HG03139 (cell line): Measurements from ENCODE around the gene CAPN2.
"Not testable (repeated sequence)": the region's sequence is repeated elsewhere in the genome, so short reads cannot be mapped to it uniquely, and the experiment has no call there.

Source experiments
- ATAC-seq: cut with Tn5 transposase; IDR thresholded peaks from one replicate; pipeline ENCODE4 v1.9.1; 2021; ENCODE audit not compliant: unreplicated experiment

The CAPN2 gene

GRCh38 chr1:223716302-223716862 lies 4.0 kb downstream of the CAPN2 start:
- peak; percentile 40 for ATAC-seq

GRCh38 chr1:223717123-223717522 lies 4.8 kb downstream of the CAPN2 start:
- ATAC-seq: no peak

- ATAC-seq: no peak
Observed at GRCh38 chr1:223717695-223718363, 5.5 kb downstream of the CAPN2 start.

- no peak for ATAC-seq
Observed at GRCh38 chr1:223718850-223719249, 6.5 kb downstream of the CAPN2 start.

- ATAC-seq: no peak
Observed at GRCh38 chr1:223720971-223721591, 8.7 kb downstream of the CAPN2 start.

- ATAC-seq: no peak
Observed at GRCh38 chr1:223721658-223722607, 9.6 kb downstream of the CAPN2 start.

- ATAC-seq: no peak
Observed at GRCh38 chr1:223723351-223723904, 11.1 kb downstream of the CAPN2 start.

- no peak for ATAC-seq
Observed at GRCh38 chr1:223724376-223724775, 12.0 kb downstream of the CAPN2 start.

- no peak for ATAC-seq
Observed at GRCh38 chr1:223725578-223725977, 13.2 kb downstream of the CAPN2 start.

GRCh38 chr1:223726380-223727001 lies 14.2 kb downstream of the CAPN2 start:
- ATAC-seq: peak; percentile 96

- no peak for ATAC-seq
Observed at GRCh38 chr1:223727541-223727940, 15.2 kb downstream of the CAPN2 start.

- ATAC-seq: no peak
Observed at GRCh38 chr1:223729906-223730305, 17.6 kb downstream of the CAPN2 start.

GRCh38 chr1:223730479-223731132 lies 18.3 kb downstream of the CAPN2 start:
- ATAC-seq: no peak

- no peak for ATAC-seq
Observed at GRCh38 chr1:223731133-223731770, 18.9 kb downstream of the CAPN2 start.

- no peak for ATAC-seq
Observed at GRCh38 chr1:223732993-223733798, 20.9 kb downstream of the CAPN2 start.

GRCh38 chr1:223733898-223734852 lies 21.8 kb downstream of the CAPN2 start:
- no peak for ATAC-seq

- ATAC-seq: not testable (repeated sequence)
Observed at GRCh38 chr1:223736638-223737037, 24.3 kb downstream of the CAPN2 start.

- ATAC-seq: no peak
Observed at GRCh38 chr1:223737342-223737741, 25.0 kb downstream of the CAPN2 start.
